WTC11 (cell line): Measurements from ENCODE around the gene GPLD1. TPM values are rescaled to one million over a fixed set of nuclear protein-coding genes. Genes with fewer than 3 reads are reported as not detected.

ENCODE experiments used
- ATAC-seq: fragments of 200-7000 bp; cut with Tn5 transposase; 2 replicates; pipeline ENCODE4 v1.10.0; 2021; ENCODE audit warnings: mild to moderate bottlenecking, moderate library complexity
- CTCF ChIA-PET: fragments of 300-600 bp; sonication (Branson Sonifier 250); formaldehyde crosslinking; loops from one replicate; lab custom pipeline; 2021; ENCODE audit warnings: antibody characterized with exemption; lab: Charles Lee
- POLR2A ChIA-PET: fragments of 350-600 bp; sonication (Branson Sonifier 250); formaldehyde crosslinking; loops from one replicate; lab custom pipeline; 2021; ENCODE audit warnings: antibody characterized with exemption; lab: Charles Lee
- DNase-seq: peaks from one replicate; pipeline ENCODE4 v3.0.0; 2021; ENCODE audit warnings: low spot score
- H3K27ac Mint-ChIP-seq: 2 replicates; pipeline ENCODE4 v1.8.0; 2021; ENCODE audit warnings: mixed read lengths
- H3K27me3 Mint-ChIP-seq: 2 replicates; pipeline ENCODE4 v1.8.0; 2021; ENCODE audit warnings: low read depth, mild to moderate bottlenecking, moderate library complexity, mixed read lengths
- H3K36me3 Mint-ChIP-seq: 2 replicates; pipeline ENCODE4 v1.8.0; 2021; ENCODE audit warnings: mixed read lengths
- H3K4me1 Mint-ChIP-seq: 2 replicates; pipeline ENCODE4 v1.8.0; 2022; ENCODE audit warnings: mixed read lengths
- H3K4me3 Mint-ChIP-seq: 2 replicates; pipeline ENCODE4 v1.8.0; 2021; ENCODE audit warnings: mild to moderate bottlenecking, moderate library complexity, mixed read lengths
- H3K9me3 Mint-ChIP-seq: 2 replicates; pipeline ENCODE4 v1.8.0; 2021; ENCODE audit warnings: mixed read lengths
- ARID4B ChIP-seq: sonication (generic); formaldehyde crosslinking; IDR thresholded peaks from 2 replicates; pipeline ENCODE4 v1.8.0; 2023; ENCODE audit warnings: missing genetic modification reagents, mild to moderate bottlenecking, borderline replicate concordance
- ELF4 ChIP-seq: sonication (generic); formaldehyde crosslinking; IDR thresholded peaks from 2 replicates; pipeline ENCODE4 v1.8.1; 2022; ENCODE audit warnings: low read depth, mild to moderate bottlenecking, moderate library complexity, missing genetic modification reagents
- FOXJ3 ChIP-seq: sonication (generic); formaldehyde crosslinking; IDR thresholded peaks from 2 replicates; pipeline ENCODE4 v1.9.0; 2021; ENCODE audit warnings: missing genetic modification reagents, mild to moderate bottlenecking, borderline replicate concordance
- GABPB1 ChIP-seq: sonication (generic); formaldehyde crosslinking; IDR thresholded peaks from 2 replicates; pipeline ENCODE4 v1.8.1; 2023; ENCODE audit warnings: mild to moderate bottlenecking, missing genetic modification reagents
- HMGXB4 ChIP-seq: sonication (generic); formaldehyde crosslinking; IDR thresholded peaks from 2 replicates; pipeline ENCODE4 v1.8.1; 2023; ENCODE audit warnings: mild to moderate bottlenecking, moderate library complexity, missing genetic modification reagents
- JUN ChIP-seq: sonication (generic); formaldehyde crosslinking; IDR thresholded peaks from 2 replicates; pipeline ENCODE4 v1.8.0; 2023; ENCODE audit warnings: mild to moderate bottlenecking, missing genetic modification reagents
- KAT7 ChIP-seq: sonication (generic); formaldehyde crosslinking; IDR thresholded peaks from 2 replicates; pipeline ENCODE4 v1.8.1; 2023; ENCODE audit warnings: missing genetic modification reagents, mild to moderate bottlenecking, borderline replicate concordance
- NFATC4 ChIP-seq: fragments of 250-450 bp; sonication (Bioruptor Pico); IDR thresholded peaks from 2 replicates; pipeline ENCODE4 v1.9.0; 2021; ENCODE audit warnings: mild to moderate bottlenecking
- NR3C1 ChIP-seq: sonication (generic); formaldehyde crosslinking; conservative IDR thresholded peaks from 2 replicates; pipeline ENCODE4 v1.8.1; 2023; ENCODE audit warnings: low read depth, mild to moderate bottlenecking, missing genetic modification reagents
- PRDM15 ChIP-seq: sonication (generic); formaldehyde crosslinking; IDR thresholded peaks from 2 replicates; pipeline ENCODE4 v1.8.0; 2022; ENCODE audit warnings: missing genetic modification reagents
- RORB ChIP-seq: fragments of 250-450 bp; sonication (Bioruptor Pico); IDR thresholded peaks from 2 replicates; pipeline ENCODE4 v1.9.0; 2021; ENCODE audit warnings: mild to moderate bottlenecking
- TCF7 ChIP-seq: sonication (generic); formaldehyde crosslinking; IDR thresholded peaks from 2 replicates; pipeline ENCODE4 v1.8.0; 2022; ENCODE audit warnings: mild to moderate bottlenecking, low read depth, missing genetic modification reagents, moderate library complexity
- ZNF281 ChIP-seq: sonication (generic); formaldehyde crosslinking; IDR thresholded peaks from 2 replicates; pipeline ENCODE4 v1.8.0; 2023; ENCODE audit warnings: mild to moderate bottlenecking, missing genetic modification reagents
- ZNF396 ChIP-seq: fragments of 250-450 bp; sonication (Bioruptor Pico); IDR thresholded peaks from 2 replicates; pipeline ENCODE4 v1.8.0; 2021; ENCODE audit warnings: mild to moderate bottlenecking, moderate library complexity, borderline replicate concordance
- ZNF425 ChIP-seq: fragments of 250-450 bp; sonication (Bioruptor Pico); conservative IDR thresholded peaks from 2 replicates; pipeline ENCODE4 v1.9.0; 2021; ENCODE audit warnings: mild to moderate bottlenecking
- ZNF512 ChIP-seq: sonication (generic); formaldehyde crosslinking; IDR thresholded peaks from 2 replicates; pipeline ENCODE4 v1.8.1; 2022; ENCODE audit warnings: missing genetic modification reagents, borderline replicate concordance
- ZSCAN18 ChIP-seq: fragments of 250-450 bp; sonication (Bioruptor Pico); IDR thresholded peaks from 2 replicates; pipeline ENCODE4 v2.1.2; 2022; ENCODE audit warnings: mild to moderate bottlenecking, moderate library complexity
- total RNA-seq: library from RNA; stranded (reverse); gene quantifications from 3 replicates; pipeline ENCODE4 v1.2.3, GENCODE V29; 2021

Gene GPLD1
- total RNA-seq, 1 experiment from 2014 or later: 8.4 TPM

GRCh38 chr6:24382220-24382540 lies 107.2 kb downstream of the GPLD1 start (continued):
- TF ChIP-seq NFATC4 (CRISPR knock-in tag): no peak
- no peak for TF ChIP-seq HMGXB4
- TF ChIP-seq KAT7 (CRISPR knock-in tag): no peak
- TF ChIP-seq NR3C1 (CRISPR knock-in tag): no peak

GRCh38 chr6:24381476-24382219 lies 107.7 kb downstream of the GPLD1 start:
- no peak overlapping the region for H3K4me3 Mint-ChIP-seq
- ATAC-seq (no peak), DNase-seq (no peak)
- ChIA-PET POLR2A (interaction anchor here (1.2 kb wide), 1 partner anchor 99 kb away, joined by 3 read pairs; no protein-coding TSS in a partner anchor), CTCF (interaction anchor here (0.8 kb wide), 1 partner anchor 22 kb away, joined by 3 read pairs; no protein-coding TSS in a partner anchor)
- H3K36me3 Mint-ChIP-seq: peaks cover 3% of the 10 kb centered on the region; the same call in 1 of the 2 replicates
- H3K27ac Mint-ChIP-seq: no peak overlapping the region
- H3K9me3 Mint-ChIP-seq: no peaks in the 10 kb centered on the region; the same call in 1 of the 2 replicates
- H3K4me1 Mint-ChIP-seq: peaks cover 5% of the 10 kb centered on the region
- no peaks in the 10 kb centered on the region for H3K27me3 Mint-ChIP-seq
- TF ChIP-seq RORB (no peak), ZNF281 (no peak), ELF4 (CRISPR knock-in tag) (no peak), PRDM15 (CRISPR knock-in tag) (no peak), ZNF396 (CRISPR knock-in tag) (no peak), ZSCAN18 (CRISPR knock-in tag) (no peak), GABPB1 (CRISPR knock-in tag) (no peak), FOXJ3 (CRISPR knock-in tag) (no peak), JUN (CRISPR knock-in tag) (no peak), TCF7 (CRISPR knock-in tag) (no peak), ARID4B (no peak), ZNF425 (CRISPR knock-in tag) (no peak), ZNF512 (CRISPR knock-in tag) (no peak)
